HT1080 (cell line): ENCODE data around the gene FZD1. TPM values are rescaled to one million over a fixed set of nuclear protein-coding genes. Genes with fewer than 3 reads are reported as not detected.
"Not testable (repeated sequence)": the region's sequence is repeated elsewhere in the genome, so short reads cannot be mapped to it uniquely, and the experiment has no call there.

Experiments
- DNase-seq: peaks from one replicate; pipeline ENCODE4 v3.0.0-alpha.2; 2015; ENCODE audit warnings: low read depth
- total RNA-seq: library from RNA; depleted of rRNA; stranded (reverse); fragments of >200 nt; shearing (Covaris generic); gene quantifications from 2 replicates; pipeline ENCODE4 v1.2.3, GENCODE V29; 2014

Gene FZD1
- total RNA-seq, 1 experiment from 2014 or later = 8.5 TPM

GRCh38 chr7:91295576-91295975 is 31.3 kb downstream of the FZD1 start:
- no peak for DNase-seq

- DNase-seq = no peak
Measured at GRCh38 chr7:91297939-91298338, 33.7 kb downstream of the FZD1 start.

GRCh38 chr7:91299952-91300775 is 35.9 kb downstream of the FZD1 start:
- DNase-seq = no peak

GRCh38 chr7:91302794-91303193 is 38.6 kb downstream of the FZD1 start:
- DNase-seq = no peak

GRCh38 chr7:91306266-91306665 is 42.0 kb downstream of the FZD1 start:
- no peak for DNase-seq

- no peak for DNase-seq
Measured at GRCh38 chr7:91307467-91307866, 43.2 kb downstream of the FZD1 start.

GRCh38 chr7:91308191-91308590 is 44.0 kb downstream of the FZD1 start:
- not testable (repeated sequence) for DNase-seq

- peak; percentile 39 for DNase-seq
Measured at GRCh38 chr7:91310830-91311460, 46.7 kb downstream of the FZD1 start.

- DNase-seq = no peak
Measured at GRCh38 chr7:91311839-91312238, 47.6 kb downstream of the FZD1 start.

GRCh38 chr7:91313113-91313512 is 48.9 kb downstream of the FZD1 start:
- no peak for DNase-seq

GRCh38 chr7:91314591-91315323 is 50.5 kb downstream of the FZD1 start:
- DNase-seq = no peak

- no peak for DNase-seq
Measured at GRCh38 chr7:91316426-91316825, 52.2 kb downstream of the FZD1 start.

GRCh38 chr7:91319351-91319750 is 55.1 kb downstream of the FZD1 start:
- no peak for DNase-seq

GRCh38 chr7:91320366-91321078 is 56.3 kb downstream of the FZD1 start:
- no peak for DNase-seq
